Activated CD4-positive, alpha-beta T cell treated with anti-CD3 and anti-CD28 coated beads, Interleukin-2, amount 50 U/mL, for 24 hours (primary cell): ENCODE measurements around the gene ATE1.
"Not testable (repeated sequence)": the region's sequence is repeated elsewhere in the genome, so short reads cannot be mapped to it uniquely, and the experiment has no call there.

Source experiments
- DNase-seq, 2 donors: peaks; one replicate each; pipeline ENCODE4 v3.0.0-alpha.2; 2020; ENCODE audit warnings: low read depth in 1 of 2, low spot score in 1 of 2

The ATE1 gene

GRCh38 chr10:121927841-121928527, at the start of gene ATE1:
ATE1 (minus strand) TSS chr10:121928031; CDS start chr10:121927949, 82 bp downstream.
- peak; percentile 66 to 75 for DNase-seq

DNA sequence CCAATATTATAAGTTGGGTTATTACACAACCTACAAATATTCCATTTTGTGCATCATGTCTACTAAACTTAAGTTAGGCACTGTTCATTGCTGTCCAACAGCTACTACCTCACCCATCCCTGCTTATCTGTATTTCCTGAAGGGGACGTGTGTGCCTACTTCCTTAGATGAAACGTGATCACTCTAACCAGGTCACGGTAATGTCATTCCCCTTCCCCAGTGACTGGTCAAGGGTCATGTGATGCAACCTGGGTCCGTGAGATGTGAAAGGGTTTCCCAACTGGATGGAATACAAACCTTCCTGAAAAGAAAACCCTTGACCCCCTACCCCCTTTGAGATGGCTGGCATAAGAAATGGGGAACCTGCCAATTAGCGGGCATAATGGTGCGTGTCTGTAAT, 48.8 kb upstream of the ATE1 start:
- DNase-seq: no peak

DNA sequence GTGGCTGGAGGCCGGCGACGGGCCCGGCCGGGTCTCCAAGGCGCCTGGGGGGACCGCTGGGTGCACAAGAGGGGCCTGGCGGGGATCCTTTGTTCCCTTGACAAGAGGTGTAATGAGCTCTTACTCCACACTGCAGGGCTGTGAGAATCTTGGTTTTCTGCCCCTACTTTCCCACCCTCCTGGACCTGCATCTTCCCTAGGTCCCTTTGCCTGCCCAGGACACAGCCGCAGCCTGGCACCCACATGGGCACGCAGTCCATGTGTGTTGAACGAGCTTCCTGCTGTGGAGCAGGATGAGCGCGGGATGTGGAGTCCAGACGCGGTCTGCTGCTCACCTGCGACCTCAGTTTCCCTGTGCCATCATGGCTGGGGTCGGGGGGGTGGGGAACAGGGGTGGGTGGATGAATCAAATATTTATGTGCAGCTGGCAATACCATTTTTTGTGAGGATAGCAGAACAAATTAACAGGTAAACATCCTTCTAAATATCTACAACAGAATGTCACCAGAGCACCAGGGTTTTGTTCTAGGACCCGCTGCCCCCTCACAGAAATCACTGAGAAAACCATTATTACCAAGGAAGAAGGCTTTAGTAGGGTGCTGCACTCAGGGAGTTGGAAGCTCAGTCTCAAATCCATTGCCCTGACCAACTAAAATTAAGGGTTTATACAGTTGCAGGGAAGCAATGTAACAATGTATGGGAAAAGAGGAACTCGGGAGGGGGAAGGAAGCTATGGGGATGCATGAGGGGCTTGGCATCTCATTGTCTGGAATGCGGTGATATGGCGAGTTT, 47.7 kb upstream of the ATE1 start:
- no peak for DNase-seq

- peak; percentile 61 to 62 for DNase-seq
Measured at GRCh38 chr10:121974535-121975294, 46.9 kb upstream of the ATE1 start, which contains the start of gene NSMCE4A. NSMCE4A (minus strand) TSS chr10:121975217; CDS start chr10:121975165, 52 bp downstream.

DNA sequence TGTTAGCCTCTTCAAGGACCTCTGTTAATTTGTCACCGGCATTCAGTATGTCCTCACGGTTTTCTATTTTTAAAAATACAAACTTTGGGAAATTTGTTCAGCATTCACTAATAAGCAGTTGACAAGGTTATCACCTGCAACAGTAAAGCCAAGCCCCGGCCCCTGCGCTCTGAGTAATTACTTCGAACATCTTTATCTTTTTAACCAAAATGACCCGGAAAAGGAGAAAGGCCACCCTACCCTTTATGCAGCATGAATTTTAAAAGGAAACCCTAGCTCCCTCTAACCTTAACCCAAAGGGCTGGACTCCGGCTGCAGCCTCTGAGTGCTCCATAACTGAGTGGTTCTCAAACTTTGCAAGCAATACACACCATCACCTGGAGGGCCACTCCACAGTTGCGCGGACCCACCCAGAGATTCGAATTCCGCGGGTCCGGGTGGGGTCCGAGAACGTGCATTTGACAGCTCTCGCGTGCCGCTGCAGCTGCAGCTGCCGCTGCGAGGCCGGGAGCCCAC, 46.2 kb upstream of the ATE1 start:
- DNase-seq: peak in 1 of 2 donors; percentile 8

DNA sequence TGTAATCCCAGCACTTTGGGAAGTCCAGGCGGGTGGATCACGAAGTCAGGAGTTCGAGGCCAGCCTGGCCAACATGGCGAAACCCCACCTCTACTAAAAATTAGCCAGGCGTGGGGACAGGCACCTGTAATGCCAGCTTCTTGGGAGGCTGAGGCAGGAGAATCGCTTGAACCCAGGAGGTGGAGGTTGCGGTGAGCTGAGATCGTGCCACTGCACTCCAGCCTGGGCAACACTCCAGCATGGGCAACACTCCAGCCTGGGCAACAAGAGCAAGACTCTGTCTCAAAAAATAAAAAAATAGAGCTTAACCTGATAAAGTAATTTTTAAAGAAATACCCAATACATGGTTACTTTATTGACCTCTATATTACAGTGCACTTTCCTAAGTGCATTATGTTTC, 41.3 kb upstream of the ATE1 start:
- DNase-seq: not testable (repeated sequence)

- DNase-seq: no peak
Measured at GRCh38 chr10:121965996-121966395, 38.2 kb upstream of the ATE1 start.

- no peak for DNase-seq
Measured at GRCh38 chr10:121961456-121961855, 33.6 kb upstream of the ATE1 start.

DNA sequence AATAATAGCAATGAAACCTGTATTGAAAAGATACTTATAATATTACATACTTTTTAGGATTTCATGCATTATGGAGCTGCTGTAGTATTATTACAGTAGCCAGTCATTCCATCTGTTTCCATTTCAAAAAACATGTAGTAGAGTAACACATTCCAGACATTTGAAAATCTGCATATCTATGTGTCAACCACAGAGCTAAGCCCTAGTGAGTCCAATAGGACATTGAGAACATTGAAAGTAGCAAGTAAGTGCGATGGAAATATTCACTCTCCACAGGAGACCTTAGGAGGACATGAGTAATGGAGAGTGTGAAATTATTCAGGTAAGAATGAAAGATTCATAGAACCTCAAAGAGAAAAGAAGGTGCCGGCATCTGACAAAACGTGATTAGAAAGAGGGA, 31.8 kb upstream of the ATE1 start:
- DNase-seq: no peak

DNA sequence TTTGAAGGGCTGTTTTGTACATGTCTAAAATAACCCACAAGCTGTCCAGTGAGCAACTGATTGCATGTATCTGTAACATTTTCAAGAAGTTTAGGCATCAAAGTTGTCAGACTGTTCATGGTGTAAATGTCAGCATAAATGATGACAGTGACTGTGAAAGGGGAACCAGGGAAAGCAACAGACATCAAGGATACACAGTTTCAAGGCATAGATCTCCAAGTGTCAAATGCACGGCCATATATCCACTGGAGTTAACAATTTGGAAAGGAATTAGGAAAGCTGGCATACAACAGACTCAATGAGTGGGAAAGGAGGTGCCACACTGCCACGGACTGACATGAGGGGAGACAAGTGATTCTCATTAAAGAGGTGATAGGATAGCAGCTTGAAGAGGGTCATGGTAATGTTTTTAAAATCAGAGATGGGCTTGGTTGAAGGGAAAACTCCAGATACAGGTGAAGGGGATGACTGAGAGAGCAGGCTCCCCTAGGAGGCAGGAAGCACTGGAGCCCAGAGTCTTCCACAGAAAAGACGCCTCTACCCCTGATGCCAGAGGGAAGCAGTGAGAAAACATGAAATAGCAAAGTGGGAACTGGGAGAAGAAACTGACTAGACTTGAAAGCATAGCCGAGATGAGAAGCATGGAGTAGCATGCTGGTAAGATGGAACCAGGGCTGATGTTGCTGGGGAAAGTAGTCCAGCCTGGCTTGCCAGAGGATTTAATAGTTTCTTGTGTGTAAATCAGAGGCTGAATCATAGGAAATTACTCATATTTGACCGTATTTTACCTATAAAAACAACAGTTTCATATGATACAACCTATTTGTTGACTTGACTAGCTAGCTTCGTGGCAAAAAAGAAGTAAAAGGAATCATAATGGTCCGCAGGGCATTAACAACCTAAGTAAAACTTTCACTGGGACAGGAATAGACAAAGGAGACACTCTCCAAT, 28.6 kb upstream of the ATE1 start:
- no peak for DNase-seq

- no peak for DNase-seq
Measured at GRCh38 chr10:121952226-121952625, 24.4 kb upstream of the ATE1 start.

DNA sequence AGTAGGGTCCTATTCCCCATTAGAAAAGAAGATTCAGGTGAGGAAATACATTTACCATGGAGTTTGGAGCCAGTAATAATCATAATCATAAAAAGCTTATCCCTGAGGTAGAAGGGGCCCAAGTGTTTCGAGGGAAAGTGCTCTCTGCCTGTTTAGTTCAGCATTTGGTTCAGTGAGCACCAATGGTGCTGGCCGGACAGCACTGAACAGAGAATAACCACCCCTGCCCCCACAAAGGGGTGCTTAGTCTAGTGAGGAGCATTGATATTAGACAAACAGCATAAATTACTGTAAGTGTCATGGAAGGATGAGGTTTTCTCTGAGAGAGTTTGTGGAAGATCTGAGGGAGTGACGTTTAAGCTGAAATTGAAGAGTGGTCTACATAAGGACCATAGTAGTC, 21.6 kb upstream of the ATE1 start:
- DNase-seq: no peak

GRCh38 chr10:121949049-121949448, 21.2 kb upstream of the ATE1 start:
- DNase-seq: no peak

DNA sequence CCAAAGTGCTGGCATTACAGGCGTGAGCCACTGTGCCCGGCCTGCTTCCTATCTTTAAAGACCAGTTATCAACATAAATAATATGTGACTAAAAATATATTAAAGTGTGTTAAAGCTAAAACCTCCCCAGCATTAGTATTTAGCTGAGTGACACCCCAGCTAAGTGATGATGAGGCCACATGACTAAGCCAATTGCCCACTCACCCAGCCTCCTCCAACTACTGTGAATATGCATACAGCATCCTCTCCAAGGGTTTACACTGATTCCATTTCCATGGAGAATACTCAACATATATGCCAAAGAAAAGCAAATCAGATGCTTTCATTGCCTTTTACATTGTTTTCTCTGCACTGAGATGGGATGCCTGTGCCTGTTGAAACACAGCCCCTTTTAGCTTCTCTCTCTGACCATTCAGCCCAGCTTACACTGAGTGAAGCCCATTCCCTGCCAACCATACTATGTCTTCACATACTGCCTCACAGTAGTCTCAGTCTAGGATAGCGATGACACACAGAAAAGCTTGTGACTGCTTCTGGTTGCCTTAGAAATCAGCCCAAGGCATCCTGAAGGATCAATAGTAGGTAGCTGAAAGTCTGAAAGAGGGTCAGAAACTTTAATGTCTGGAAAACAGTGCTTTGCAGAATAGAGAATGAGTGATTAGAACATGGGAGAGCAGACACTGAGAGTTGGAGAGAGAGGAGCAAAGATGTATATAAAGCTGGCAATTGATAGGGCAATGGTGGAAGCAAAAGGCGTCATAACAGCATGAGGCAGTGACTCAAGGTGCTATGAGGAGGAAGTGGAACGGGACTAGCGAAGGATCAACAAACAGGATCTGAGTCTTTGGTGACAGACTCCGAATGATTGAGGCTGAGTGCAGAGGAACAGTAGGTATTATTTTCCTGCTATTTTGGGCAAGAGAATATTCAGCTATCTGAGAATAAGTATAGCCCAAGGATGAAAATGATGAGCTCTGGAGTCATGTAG, 19.8 kb upstream of the ATE1 start:
- DNase-seq: no peak

GRCh38 chr10:121942749-121943416, 15.1 kb upstream of the ATE1 start:
- no peak for DNase-seq

DNA sequence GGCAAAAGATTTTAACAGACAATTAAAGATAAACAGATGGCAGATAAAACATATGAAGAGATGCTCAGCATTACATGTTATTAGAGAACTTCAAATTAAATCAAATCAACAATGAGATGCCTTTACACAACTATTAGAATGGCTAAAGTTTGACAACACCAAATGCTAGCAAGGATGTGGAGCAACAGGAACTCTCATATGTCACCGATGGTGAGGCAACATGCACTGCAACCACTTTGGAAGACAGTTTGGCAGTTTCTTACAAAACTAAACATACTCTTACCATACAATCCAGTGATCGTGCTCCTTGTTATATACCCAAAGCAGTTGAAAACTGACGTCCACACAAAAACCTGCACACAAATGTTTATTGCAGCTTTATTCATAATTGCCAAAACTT, 13.7 kb upstream of the ATE1 start:
- no peak for DNase-seq

DNA sequence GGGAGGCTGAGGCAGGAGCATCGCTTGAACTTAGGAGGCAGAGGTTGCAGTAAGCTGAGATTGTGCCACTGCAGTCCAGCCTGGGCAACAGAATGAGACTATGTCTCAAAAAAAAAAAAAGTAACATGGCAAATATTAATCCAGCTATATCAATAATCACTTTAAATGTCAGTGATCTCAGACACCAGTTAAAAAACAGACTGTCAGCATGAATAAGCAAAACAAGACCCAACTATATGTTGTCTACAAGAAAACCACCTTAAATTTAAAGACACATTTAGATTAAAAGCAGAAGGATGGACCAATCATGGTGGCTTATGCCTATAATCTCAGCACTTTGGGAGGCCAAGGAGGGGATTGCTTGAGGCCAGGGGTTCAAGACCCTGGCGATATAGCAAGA, 8.5 kb upstream of the ATE1 start:
- no peak for DNase-seq

GRCh38 chr10:121935702-121936101, 7.9 kb upstream of the ATE1 start:
- DNase-seq: no peak
